Thoracic aorta (tissue), 2 donors: ENCODE data around the gene LANCL3. TPM values are rescaled to one million over a fixed set of nuclear protein-coding genes. Genes with fewer than 3 reads are reported as not detected.

Experiments
- ATAC-seq: fragments of 150-250 bp; one replicate; pipeline ENCODE4 v1.8.0; 2017; ENCODE audit warnings: low read depth; ENCODE audit not compliant: insufficient number of reproducible peaks, low FRiP score
- DNase-seq: peaks from one replicate; pipeline ENCODE4 v3.0.0-alpha.2; 2020; ENCODE audit warnings: low spot score
- H3K27ac ChIP-seq, 2 donors: fragments of 200-600 bp; sonication (generic); 1 replicate in 1 of 2; 2 replicates in 1 of 2; pipeline ENCODE4 v1.5.1; 2016; ENCODE audit warnings: mild to moderate bottlenecking in 2 of 2, moderate library complexity in 2 of 2
- H3K27me3 ChIP-seq: fragments of 200-600 bp; sonication (generic); replicated peaks from 2 replicates; pipeline ENCODE4 v1.6.0; 2016; ENCODE audit warnings: mild to moderate bottlenecking; ENCODE audit not compliant: insufficient read depth
- H3K36me3 ChIP-seq: fragments of 200-600 bp; sonication (generic); one replicate; pipeline ENCODE4 v1.5.1; 2016
- H3K4me1 ChIP-seq, 2 donors: fragments of 200-600 bp; sonication (generic); 1 replicate in 1 of 2; 2 replicates in 1 of 2; pipeline versions ENCODE4 v1.5.1 to v1.6.0; 2016; ENCODE audit warnings: low read depth in 2 of 2, mild to moderate bottlenecking in 1 of 2; ENCODE audit not compliant: control insufficient read depth in 1 of 2
- H3K4me3 ChIP-seq: fragments of 200-600 bp; sonication (generic); 2 replicates; pipeline ENCODE4 v1.5.1; 2016; ENCODE audit warnings: mild to moderate bottlenecking
- H3K9me3 ChIP-seq: fragments of 200-600 bp; sonication (generic); 2 replicates; pipeline ENCODE4 v1.5.1; 2016
- total RNA-seq, 2 donors: library from RNA; depleted of rRNA; stranded (reverse); fragments of >200 nt; gene quantifications; one replicate each; pipeline versions ENCODE4 v1.1.0 to v1.2.3, GENCODE V29; 2016
- TF ChIP-seq, protein P1 (sequence below): fragments of 200-600 bp; sonication (generic); IDR thresholded peaks from one replicate; pipeline ENCODE4 v1.5.1; 2019; ENCODE audit warnings: antibody characterized with exemption

LANCL3 gene
- total RNA-seq, 2 donors from 2014 or later: 0.95 to 0.99 TPM

GRCh38 chrX:37712458-37712857 lies 141.0 kb downstream of the LANCL3 start:
- Histone ChIP-seq H3K4me1 (peaks cover 0 to 8% of the 10 kb centered on the region in 2 donors), H3K9me3 (no peaks in the 10 kb centered on the region), H3K27ac (no peak overlapping the region), H3K4me3 (no peak overlapping the region), H3K36me3 (no peaks in the 10 kb centered on the region), H3K27me3 (no peaks in the 10 kb centered on the region)
- TF ChIP-seq, protein P1, sequence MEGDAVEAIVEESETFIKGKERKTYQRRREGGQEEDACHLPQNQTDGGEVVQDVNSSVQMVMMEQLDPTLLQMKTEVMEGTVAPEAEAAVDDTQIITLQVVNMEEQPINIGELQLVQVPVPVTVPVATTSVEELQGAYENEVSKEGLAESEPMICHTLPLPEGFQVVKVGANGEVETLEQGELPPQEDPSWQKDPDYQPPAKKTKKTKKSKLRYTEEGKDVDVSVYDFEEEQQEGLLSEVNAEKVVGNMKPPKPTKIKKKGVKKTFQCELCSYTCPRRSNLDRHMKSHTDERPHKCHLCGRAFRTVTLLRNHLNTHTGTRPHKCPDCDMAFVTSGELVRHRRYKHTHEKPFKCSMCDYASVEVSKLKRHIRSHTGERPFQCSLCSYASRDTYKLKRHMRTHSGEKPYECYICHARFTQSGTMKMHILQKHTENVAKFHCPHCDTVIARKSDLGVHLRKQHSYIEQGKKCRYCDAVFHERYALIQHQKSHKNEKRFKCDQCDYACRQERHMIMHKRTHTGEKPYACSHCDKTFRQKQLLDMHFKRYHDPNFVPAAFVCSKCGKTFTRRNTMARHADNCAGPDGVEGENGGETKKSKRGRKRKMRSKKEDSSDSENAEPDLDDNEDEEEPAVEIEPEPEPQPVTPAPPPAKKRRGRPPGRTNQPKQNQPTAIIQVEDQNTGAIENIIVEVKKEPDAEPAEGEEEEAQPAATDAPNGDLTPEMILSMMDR: no peak
- ATAC-seq (peak; percentile 60), DNase-seq (no peak)

- Histone ChIP-seq H3K9me3 (no peaks in the 10 kb centered on the region), H3K4me1 (peaks cover 0 to 8% of the 10 kb centered on the region in 2 donors), H3K27me3 (no peaks in the 10 kb centered on the region), H3K4me3 (no peak overlapping the region), H3K27ac (no peak overlapping the region), H3K36me3 (no peaks in the 10 kb centered on the region)
- no peak for ATAC-seq
- TF ChIP-seq, protein P1: no peak
- DNase-seq: no peak
These were observed 143.0 kb downstream of the LANCL3 start for GRCh38 chrX:37714479-37714878.

- no peaks in the 10 kb centered on the region for H3K9me3 ChIP-seq
- H3K4me3 ChIP-seq: no peak overlapping the region
- ATAC-seq (no peak), DNase-seq (no peak)
- H3K36me3 ChIP-seq: no peaks in the 10 kb centered on the region
- no peaks in the 10 kb centered on the region for H3K27me3 ChIP-seq
- no peak overlapping the region for H3K27ac ChIP-seq
- TF ChIP-seq, protein P1: no peak
- peaks cover 0 to 8% of the 10 kb centered on the region in 2 donors for H3K4me1 ChIP-seq
These were observed 145.1 kb downstream of the LANCL3 start for GRCh38 chrX:37716602-37717001.

- DNase-seq (no peak), ATAC-seq (no peak)
- H3K27me3 ChIP-seq: no peaks in the 10 kb centered on the region
- H3K9me3 ChIP-seq: no peaks in the 10 kb centered on the region
- H3K36me3 ChIP-seq: no peaks in the 10 kb centered on the region
- H3K4me3 ChIP-seq: no peak overlapping the region
- TF ChIP-seq, protein P1: no peak
- peaks cover 0 to 6% of the 10 kb centered on the region in 2 donors for H3K4me1 ChIP-seq
- no peak overlapping the region for H3K27ac ChIP-seq
These were observed 146.2 kb downstream of the LANCL3 start for GRCh38 chrX:37717708-37718107.

DNA sequence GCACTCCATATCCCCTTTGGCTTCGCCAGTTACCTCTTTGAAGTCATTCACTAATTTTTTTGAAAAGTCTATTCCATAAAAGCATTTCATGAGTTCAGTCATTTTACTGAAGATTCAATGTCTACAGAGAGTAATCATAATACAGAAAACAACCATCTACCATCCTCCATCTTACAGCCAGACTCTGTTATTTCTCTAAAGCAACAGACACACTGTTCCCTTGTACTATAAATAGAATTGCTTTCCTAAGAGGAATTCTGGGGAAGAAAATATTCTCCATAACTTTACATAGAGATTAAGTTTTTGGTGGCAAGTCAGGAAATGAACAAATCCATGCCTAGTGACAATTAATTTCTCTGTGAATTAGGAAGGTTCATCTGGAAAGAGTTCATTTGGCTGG lies 151.1 kb downstream of the LANCL3 start:
- no peaks in the 10 kb centered on the region for H3K27me3 ChIP-seq
- no peaks in the 10 kb centered on the region for H3K36me3 ChIP-seq
- H3K9me3 ChIP-seq: no peaks in the 10 kb centered on the region
- no peak for DNase-seq
- TF ChIP-seq, protein P1: no peak
- ATAC-seq: no peak
- H3K27ac ChIP-seq: peak overlapping the region; percentile 42 to 65
- no peak overlapping the region for H3K4me3 ChIP-seq
- H3K4me1 ChIP-seq: peaks cover 3 to 12% of the 10 kb centered on the region in 2 donors
